ENCODE measurements around the gene CLDN6. TPM values are rescaled to one million over a fixed set of nuclear protein-coding genes. Genes with fewer than 3 reads are reported as not detected.
A peak's percentile ranks its signal among the peaks of the same experiment; 100 is the strongest.

Gene CLDN6
- total RNA-seq, 2 experiments from 2014 or later, result not detected

DNA sequence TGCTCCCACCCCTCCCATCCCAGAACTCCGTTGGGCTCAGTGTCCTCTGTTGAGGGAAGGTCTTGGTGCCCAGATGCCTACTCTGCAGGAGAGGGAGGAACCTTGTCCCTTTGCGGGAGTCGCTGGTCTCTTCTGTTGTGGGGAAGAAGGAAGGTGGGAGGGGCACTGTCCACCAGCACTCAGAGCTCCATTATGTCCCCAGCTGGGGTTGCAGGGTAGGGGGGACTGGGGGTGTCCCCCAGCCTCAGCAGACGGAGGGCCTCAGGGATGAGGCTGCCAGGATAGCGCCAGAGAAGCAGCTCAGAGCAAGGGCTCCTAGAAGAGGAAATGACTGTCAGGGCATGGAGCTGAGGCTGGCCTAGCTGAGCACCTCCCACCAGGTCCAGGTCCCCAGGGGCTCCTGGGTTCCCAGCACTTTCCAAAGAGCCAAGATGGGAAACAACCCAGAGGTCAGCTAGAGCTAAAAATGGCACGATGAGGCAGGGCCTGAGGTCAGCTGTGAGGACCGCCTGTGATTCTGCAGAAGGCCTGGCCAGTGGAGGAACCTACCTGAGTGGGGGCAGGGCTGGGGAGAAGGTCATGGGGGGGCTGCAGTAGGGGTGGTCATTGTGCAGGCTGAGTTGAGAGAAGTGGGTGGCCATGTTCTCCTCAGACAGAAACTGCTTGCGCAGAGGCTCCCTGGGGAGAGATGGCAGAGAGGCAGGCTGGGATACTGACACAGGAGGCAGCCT lies 4.9 kb upstream of the CLDN6 start:
- CTCF ChIA-PET, result interaction anchor here (0.6 to 17.9 kb wide), 12 partner anchors 7 to 138 kb away, joined by 3 to 370 read pairs (median 4); partner anchors contain the start of genes CLDN9, MMP25, PKMYT1 and ZNF213
- peak overlapping the region; percentile 75 for H3K4me3 Mint-ChIP-seq
- ATAC-seq (no peak), DNase-seq (peak; percentile 53)
- H3K27me3 Mint-ChIP-seq, result peaks cover 12% of the 10 kb centered on the region
- peaks cover 47% of the 10 kb centered on the region for H3K4me1 Mint-ChIP-seq
- H3K9me3 Mint-ChIP-seq (ENCODE audit: low read depth), result no peaks in the 10 kb centered on the region
- peaks cover 12% of the 10 kb centered on the region for H3K36me3 Mint-ChIP-seq
- H3K27ac Mint-ChIP-seq, result peak overlapping the region; percentile 92

DNA sequence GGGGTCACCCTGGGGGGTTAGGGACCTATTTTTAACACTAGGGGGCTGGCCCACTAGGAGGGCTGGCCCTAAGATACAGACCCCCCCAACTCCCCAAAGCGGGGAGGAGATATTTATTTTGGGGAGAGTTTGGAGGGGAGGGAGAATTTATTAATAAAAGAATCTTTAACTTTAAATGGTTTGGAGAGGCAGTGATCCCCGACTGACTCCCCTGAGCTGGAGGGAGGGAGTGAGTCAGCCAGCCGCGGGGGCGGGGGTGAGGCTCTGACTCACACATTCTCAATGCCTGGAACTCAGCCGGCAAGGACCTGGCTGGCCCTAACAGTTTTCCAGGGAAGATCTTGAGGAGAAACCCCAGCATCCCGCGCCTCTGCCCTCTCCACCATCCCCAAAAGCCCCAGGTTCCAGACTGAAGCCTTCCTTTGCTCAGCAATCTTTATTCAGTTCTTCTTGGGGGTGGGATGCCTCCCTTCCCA lies 4.3 kb upstream of the CLDN6 start:
- ATAC-seq (peak; percentile 35), DNase-seq (peak; percentile 90)
- peak overlapping the region; percentile 92 for H3K27ac Mint-ChIP-seq
- H3K4me1 Mint-ChIP-seq, result peaks cover 44% of the 10 kb centered on the region
- peak overlapping the region; percentile 82 for H3K4me3 Mint-ChIP-seq
- CTCF ChIA-PET, result interaction anchor here (0.6 to 17.9 kb wide), 10 partner anchors 8 to 138 kb away, joined by 3 to 370 read pairs (median 7); partner anchors contain the start of genes CLDN9, MMP25 and ZNF213
- H3K27me3 Mint-ChIP-seq, result peaks cover 12% of the 10 kb centered on the region
- H3K9me3 Mint-ChIP-seq (ENCODE audit: low read depth), result no peaks in the 10 kb centered on the region
- H3K36me3 Mint-ChIP-seq, result peaks cover 12% of the 10 kb centered on the region

DNA sequence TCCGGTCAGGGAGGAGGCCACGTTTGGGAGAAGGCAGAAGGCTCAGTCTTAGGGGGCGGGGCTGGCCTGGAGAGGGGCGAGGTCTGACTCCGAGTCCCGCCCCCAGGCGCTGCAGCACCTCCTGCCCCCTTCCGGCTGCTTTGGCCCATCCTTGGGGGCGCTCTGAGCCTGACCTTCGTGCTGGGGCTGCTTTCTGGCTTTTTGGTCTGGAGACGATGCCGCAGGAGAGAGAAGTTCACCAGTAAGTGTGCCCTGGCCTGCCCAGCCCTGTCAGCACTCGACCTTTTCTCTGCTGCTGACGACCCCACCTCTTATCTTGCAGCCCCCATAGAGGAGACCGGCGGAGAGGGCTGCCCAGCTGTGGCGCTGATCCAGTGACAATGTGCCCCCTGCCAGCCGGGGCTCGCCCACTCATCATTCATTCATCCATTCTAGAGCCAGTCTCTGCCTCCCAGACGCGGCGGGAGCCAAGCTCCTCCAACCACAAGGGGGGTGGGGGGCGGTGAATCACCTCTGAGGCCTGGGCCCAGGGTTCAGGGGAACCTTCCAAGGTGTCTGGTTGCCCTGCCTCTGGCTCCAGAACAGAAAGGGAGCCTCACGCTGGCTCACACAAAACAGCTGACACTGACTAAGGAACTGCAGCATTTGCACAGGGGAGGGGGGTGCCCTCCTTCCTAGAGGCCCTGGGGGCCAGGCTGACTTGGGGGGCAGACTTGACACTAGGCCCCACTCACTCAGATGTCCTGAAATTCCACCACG lies 3.6 kb upstream of the CLDN6 start:
- H3K27ac Mint-ChIP-seq, result peak overlapping the region; percentile 75
- DNase-seq (peak; percentile 86), ATAC-seq (peak; percentile 31)
- H3K4me1 Mint-ChIP-seq, result peaks cover 44% of the 10 kb centered on the region
- no peaks in the 10 kb centered on the region for H3K9me3 Mint-ChIP-seq (ENCODE audit: low read depth)
- CTCF ChIA-PET, result interaction anchor here (1.0 to 17.9 kb wide), 8 partner anchors 8 to 128 kb away, joined by 3 to 370 read pairs (median 8); partner anchors contain the start of gene CLDN9
- peaks cover 16% of the 10 kb centered on the region for H3K27me3 Mint-ChIP-seq
- H3K4me3 Mint-ChIP-seq, result peak overlapping the region; percentile 82
- H3K36me3 Mint-ChIP-seq, result peaks cover 6% of the 10 kb centered on the region

DNA sequence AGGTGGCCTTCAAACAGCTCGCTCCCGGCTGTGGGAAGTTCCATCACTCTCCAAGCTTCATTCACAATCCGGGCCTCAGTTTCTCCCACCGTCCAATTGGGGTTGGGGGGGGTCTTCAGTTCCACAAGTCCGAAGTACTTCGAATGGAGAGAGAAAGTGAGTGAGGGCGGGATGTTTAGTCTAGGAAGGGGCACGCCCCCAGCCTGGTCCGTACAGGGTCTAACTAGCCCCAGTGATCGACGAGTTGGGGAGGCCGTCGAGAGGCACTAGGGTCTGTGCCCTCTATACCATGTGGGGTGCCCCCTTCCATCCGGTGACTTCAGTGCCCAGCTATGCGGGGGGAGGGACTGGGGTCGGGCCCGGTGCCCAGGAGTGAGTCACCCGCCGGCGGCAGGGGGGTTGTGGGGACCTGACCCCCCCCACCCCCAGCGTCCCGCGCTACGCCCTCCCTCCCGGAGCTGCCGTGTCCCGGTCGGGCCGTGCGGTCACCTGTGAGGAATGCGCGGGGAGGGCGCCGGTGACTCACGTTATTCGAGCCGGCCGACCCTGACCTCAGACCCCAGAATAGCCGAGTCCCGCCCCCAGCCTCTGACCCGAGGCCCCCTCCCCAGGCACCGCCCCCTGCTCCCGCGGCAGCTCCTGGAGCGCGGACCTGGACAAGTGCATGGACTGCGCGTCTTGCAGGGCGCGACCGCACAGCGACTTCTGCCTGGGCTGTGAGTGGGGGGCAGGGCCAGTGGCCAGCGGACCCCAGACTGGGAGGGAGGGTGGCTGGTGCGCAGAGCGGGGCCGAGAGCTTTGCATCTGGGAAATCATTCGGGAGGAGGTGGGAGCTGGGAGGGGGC lies 2.8 kb upstream of the CLDN6 start:
- peaks cover 42% of the 10 kb centered on the region for H3K4me1 Mint-ChIP-seq
- CTCF ChIA-PET, result interaction anchor here (0.7 to 17.9 kb wide), 14 partner anchors 9 to 109 kb away, joined by 3 to 370 read pairs (median 5); partner anchors contain the start of genes CLDN9 and PKMYT1
- no peaks in the 10 kb centered on the region for H3K9me3 Mint-ChIP-seq (ENCODE audit: low read depth)
- DNase-seq (peak; percentile 66), ATAC-seq (peak; percentile 7)
- peaks cover 18% of the 10 kb centered on the region for H3K27me3 Mint-ChIP-seq
- peak overlapping the region; percentile 76 for H3K27ac Mint-ChIP-seq
- H3K4me3 Mint-ChIP-seq, result peak overlapping the region; percentile 82
- peaks cover 1% of the 10 kb centered on the region for H3K36me3 Mint-ChIP-seq

DNA sequence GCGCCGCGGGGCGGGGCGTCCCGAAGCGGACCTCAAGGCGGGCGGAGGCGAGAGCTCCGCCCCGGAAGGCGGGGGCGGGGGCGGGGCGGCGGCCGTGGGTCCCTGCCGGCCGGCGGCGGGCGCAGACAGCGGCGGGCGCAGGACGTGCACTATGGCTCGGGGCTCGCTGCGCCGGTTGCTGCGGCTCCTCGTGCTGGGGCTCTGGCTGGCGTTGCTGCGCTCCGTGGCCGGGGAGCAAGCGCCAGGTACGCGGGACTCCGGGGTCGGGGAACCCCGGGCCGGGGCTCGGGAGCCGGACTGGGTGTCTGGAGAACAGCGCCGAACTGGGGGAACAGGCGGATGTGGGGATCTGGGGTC lies 2.2 kb upstream of the CLDN6 start, which contains the start of gene TNFRSF12A:
Gene TNFRSF12A, plus strand, starts transcription at position 122 of the 357 bp plus-strand sequence. Its CDS starts 30 bp downstream, at position 152.
- H3K27ac Mint-ChIP-seq, result peak within 1 kb of the TSS; percentile 76
- CTCF ChIA-PET, result interaction anchor here (0.7 to 17.9 kb wide), 11 partner anchors 10 to 110 kb away, joined by 3 to 370 read pairs (median 5); partner anchors contain the start of genes CLDN9 and PKMYT1
- peaks cover 18% of the 10 kb centered on the region for H3K27me3 Mint-ChIP-seq
- H3K4me3 Mint-ChIP-seq, result peak within 1 kb of the TSS; percentile 82
- H3K9me3 Mint-ChIP-seq (ENCODE audit: low read depth), result no peaks in the 10 kb centered on the region
- peak; percentile 80 for DNase-seq
- ATAC-seq, result peak; percentile 51
- H3K36me3 Mint-ChIP-seq, result peaks cover 1% of the 10 kb centered on the region
- H3K4me1 Mint-ChIP-seq, result peaks cover 38% of the 10 kb centered on the region

DNA sequence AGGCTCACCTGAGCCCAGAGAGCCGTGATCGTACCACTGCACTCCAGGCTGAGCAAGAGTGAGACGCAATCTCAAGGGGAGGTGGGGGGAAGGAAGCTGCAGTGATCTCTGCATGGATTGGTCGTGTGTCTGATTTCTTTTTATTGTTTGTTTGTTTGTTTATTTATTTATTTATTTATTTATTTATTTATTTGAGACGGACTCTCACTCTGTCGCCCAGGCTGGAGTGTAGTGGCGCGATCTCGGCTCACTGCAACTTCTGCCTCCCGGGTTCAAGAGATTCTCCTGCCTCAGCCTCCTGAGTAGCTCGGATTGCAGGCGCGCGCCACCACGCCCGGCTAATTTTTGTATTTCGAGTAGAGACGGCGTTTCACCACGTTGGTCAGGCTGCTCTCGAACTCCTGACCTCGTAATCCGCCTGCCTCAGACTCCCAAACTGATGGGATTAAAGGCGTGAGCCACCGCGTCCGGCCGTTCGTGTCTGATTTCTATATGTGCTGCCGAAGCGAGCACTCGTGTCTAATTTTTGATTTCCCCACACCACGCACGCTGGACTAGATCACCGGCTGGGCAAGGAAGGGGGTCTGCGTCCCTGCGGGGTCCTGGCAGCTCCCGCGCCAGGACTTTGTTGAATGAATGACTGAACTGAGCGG lies 1.7 kb upstream of the CLDN6 start:
- Mint-ChIP-seq H3K36me3 (peaks cover 1% of the 10 kb centered on the region), H3K27me3 (peaks cover 21% of the 10 kb centered on the region), H3K4me3 (peak overlapping the region; percentile 82), H3K4me1 (peaks cover 37% of the 10 kb centered on the region), H3K9me3 (ENCODE audit: low read depth) (no peaks in the 10 kb centered on the region), H3K27ac (peak overlapping the region; percentile 15)
- ATAC-seq, result no peak
- no peak for DNase-seq
- CTCF ChIA-PET, result interaction anchor here (0.7 to 17.9 kb wide), 11 partner anchors 10 to 110 kb away, joined by 3 to 370 read pairs (median 5); partner anchors contain the start of genes CLDN9 and PKMYT1

DNA sequence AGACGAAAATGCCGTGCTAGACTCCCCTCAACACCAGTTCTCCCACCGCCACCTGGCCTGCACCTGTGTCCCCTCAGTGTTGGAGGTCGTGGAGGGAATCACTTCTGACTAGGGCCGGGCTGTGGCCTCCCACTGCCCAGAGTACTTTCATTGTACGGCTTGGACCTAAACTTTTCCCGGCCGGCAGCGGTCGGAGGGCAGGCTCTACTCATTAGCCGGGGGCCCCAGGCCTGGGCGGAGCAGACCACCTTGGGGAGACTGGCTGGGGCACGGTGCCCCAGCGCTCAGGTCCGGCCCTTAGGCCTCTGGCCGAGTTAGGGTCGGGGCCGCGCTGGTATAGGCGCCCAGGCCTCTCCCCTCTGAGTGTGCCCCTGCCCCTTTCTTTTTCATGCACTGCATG lies 639 bp downstream of the CLDN6 start:
- Mint-ChIP-seq H3K27ac (no peak overlapping the region), H3K4me3 (no peak overlapping the region), H3K9me3 (ENCODE audit: low read depth) (no peaks in the 10 kb centered on the region), H3K36me3 (no peaks in the 10 kb centered on the region), H3K4me1 (peaks cover 21% of the 10 kb centered on the region), H3K27me3 (peaks cover 32% of the 10 kb centered on the region)
- DNase-seq (no peak), ATAC-seq (no peak)
- CTCF ChIA-PET, result no interaction called here

DNA sequence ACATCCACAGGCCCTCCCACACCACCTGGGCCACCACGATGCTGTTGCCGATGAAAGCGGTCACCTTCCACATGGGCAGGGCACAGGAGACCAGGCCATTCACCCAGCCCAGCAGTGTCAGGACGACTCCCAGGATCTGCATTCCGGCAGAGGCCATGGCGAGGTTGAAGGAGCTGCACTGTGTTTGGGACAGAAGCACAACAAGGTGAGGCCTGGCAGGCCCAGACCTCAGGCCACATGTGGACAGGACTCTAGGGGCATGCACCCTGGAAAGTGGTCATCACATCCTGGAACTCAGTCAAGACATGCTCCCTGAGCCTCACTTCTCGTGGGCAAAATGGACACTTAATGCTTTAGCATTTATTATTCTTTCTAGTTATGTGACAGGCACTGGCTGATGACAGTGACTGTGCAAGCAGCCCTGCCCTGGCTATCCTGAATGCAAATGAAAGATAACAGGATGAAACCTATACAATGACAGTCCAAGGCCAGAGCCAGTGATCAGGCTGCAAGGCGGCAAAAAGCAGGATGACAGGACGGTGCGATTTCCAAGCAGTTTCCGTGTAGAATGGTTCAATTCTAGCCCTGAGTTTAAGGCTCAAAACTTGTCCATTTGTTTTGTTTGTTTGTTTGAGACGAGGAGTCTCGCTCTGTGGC lies 2.0 kb downstream of the CLDN6 start:
- Mint-ChIP-seq H3K4me3 (no peak overlapping the region), H3K36me3 (no peaks in the 10 kb centered on the region), H3K27ac (no peak overlapping the region), H3K4me1 (peaks cover 9% of the 10 kb centered on the region), H3K27me3 (peaks cover 43% of the 10 kb centered on the region), H3K9me3 (ENCODE audit: low read depth) (no peaks in the 10 kb centered on the region)
- DNase-seq (no peak), ATAC-seq (no peak)
- CTCF ChIA-PET, result no interaction called here

DNA sequence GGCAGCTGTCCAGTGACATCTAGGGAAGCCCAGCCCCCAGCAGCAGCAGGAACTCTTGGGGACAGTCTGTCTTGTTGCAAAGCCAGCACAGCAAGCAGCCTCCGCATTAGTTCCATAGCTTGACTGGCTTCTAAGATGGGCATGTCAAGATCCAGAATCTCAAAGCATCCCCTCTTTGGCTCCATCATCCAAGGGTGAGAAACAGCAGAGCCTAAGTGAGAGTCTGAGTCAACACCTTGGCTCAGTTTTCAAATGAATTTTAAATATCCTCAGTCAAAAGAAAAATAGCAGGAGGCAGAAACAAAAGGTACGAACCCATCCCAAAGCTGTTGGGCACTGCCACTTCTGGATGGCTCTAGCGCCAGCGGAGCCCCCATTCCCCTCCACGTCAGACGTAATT lies 3.0 kb downstream of the CLDN6 start:
- H3K27ac Mint-ChIP-seq, result no peak overlapping the region
- CTCF ChIA-PET, result interaction anchor here (1.8 to 19.2 kb wide), 2 partner anchors 11 to 12 kb away, joined by 11 to 370 read pairs; partner anchors contain the start of genes HCFC1R1, THOC6 and TNFRSF12A
- DNase-seq (no peak), ATAC-seq (no peak)
- H3K4me3 Mint-ChIP-seq, result no peak overlapping the region
- no peaks in the 10 kb centered on the region for H3K36me3 Mint-ChIP-seq
- peaks cover 4% of the 10 kb centered on the region for H3K4me1 Mint-ChIP-seq
- H3K9me3 Mint-ChIP-seq (ENCODE audit: low read depth), result no peaks in the 10 kb centered on the region
- H3K27me3 Mint-ChIP-seq, result peaks cover 42% of the 10 kb centered on the region

DNA sequence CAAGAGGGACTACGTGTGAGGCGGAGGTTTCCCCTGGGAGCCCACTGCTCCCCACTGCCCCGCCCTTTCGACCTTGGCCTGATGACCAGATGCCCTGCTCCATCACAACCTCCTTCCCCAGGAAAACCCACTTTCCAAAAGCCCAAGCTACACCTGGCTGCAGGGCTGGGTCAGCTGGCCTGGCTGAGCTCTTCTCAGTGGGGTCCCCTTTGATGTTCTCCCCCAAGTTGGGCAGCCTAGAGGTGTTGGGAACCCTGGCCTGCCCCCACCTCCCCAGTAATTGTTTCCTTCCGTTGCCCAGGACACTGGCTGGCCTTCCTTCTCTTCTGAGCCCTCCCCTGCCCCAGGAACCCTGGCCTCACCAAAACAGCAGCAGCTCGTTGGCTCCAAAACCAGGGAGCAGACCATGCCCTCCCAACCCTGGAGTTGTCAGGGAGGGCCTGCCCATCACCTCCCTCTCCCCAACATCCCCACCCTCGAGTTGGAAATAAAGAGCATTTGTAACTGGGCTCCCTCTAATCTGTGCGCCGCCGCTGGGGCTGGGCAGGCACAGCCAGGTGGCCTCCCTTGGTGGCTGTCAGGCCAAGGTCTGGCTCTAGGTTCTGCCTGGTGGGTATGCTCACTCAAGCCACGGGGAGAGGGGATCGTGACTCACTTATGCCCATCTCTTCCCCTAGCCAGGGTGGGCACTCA lies 3.8 kb downstream of the CLDN6 start:
- Mint-ChIP-seq H3K4me1 (no peaks in the 10 kb centered on the region), H3K4me3 (no peak overlapping the region), H3K9me3 (ENCODE audit: low read depth) (no peaks in the 10 kb centered on the region), H3K27me3 (peaks cover 41% of the 10 kb centered on the region), H3K36me3 (no peaks in the 10 kb centered on the region), H3K27ac (no peak overlapping the region)
- ATAC-seq (no peak), DNase-seq (no peak)
- CTCF ChIA-PET, result interaction anchor here (1.8 to 19.2 kb wide), 2 partner anchors 10 to 13 kb away, joined by 11 to 370 read pairs; partner anchors contain the start of genes HCFC1R1, THOC6 and TNFRSF12A

DNA sequence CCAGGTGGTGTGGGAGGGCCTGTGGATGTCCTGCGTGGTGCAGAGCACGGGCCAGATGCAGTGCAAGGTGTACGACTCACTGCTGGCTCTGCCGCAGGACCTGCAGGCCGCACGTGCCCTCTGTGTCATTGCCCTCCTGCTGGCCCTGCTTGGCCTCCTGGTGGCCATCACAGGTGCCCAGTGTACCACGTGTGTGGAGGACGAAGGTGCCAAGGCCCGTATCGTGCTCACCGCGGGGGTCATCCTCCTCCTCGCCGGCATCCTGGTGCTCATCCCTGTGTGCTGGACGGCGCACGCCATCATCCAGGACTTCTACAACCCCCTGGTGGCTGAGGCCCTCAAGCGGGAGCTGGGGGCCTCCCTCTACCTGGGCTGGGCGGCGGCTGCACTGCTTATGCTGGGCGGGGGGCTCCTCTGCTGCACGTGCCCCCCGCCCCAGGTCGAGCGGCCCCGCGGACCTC lies 4.5 kb downstream of the CLDN6 start:
- peaks cover 4% of the 10 kb centered on the region for H3K4me1 Mint-ChIP-seq
- H3K36me3 Mint-ChIP-seq, result no peaks in the 10 kb centered on the region
- CTCF ChIA-PET, result interaction anchor here (1.8 to 19.2 kb wide), 2 partner anchors 9 to 13 kb away, joined by 11 to 370 read pairs; partner anchors contain the start of genes HCFC1R1, THOC6 and TNFRSF12A
- no peak overlapping the region for H3K4me3 Mint-ChIP-seq
- ATAC-seq (no peak), DNase-seq (no peak)
- H3K9me3 Mint-ChIP-seq (ENCODE audit: low read depth), result no peaks in the 10 kb centered on the region
- peaks cover 37% of the 10 kb centered on the region for H3K27me3 Mint-ChIP-seq
- H3K27ac Mint-ChIP-seq, result no peak overlapping the region

Data from activated CD8-positive, alpha-beta memory T cell treated with anti-CD3 and anti-CD28 coated beads, Interleukin-2, amount 10 ng/mL, durations not matched to agents 7 days and 5 days (primary cell).